BLaER1 treated with 17β-estradiol and CSF1 and Interleukin-3, amounts not matched to agents 10 nM and 100 nM (cell line): ENCODE measurements around the gene CHAD.

Experiments
- H3K27ac ChIP-seq, 11 experiments: shearing (Covaris generic); formaldehyde crosslinking; 2 replicates each; pipeline ENCODE4 v1.8.1; 2022
- H3K27me3 ChIP-seq, 11 experiments: shearing (Covaris generic); formaldehyde crosslinking; 2 replicates each; pipeline ENCODE4 v1.8.1; 2022
- H3K36me3 ChIP-seq, 11 experiments: shearing (Covaris generic); formaldehyde crosslinking; 2 replicates each; pipeline ENCODE4 v1.8.1; 2022
- H3K4me1 ChIP-seq, 10 experiments: shearing (Covaris generic); formaldehyde crosslinking; 2 replicates each; pipeline ENCODE4 v1.8.1; 2022
- H3K4me2 ChIP-seq, 11 experiments: shearing (Covaris generic); formaldehyde crosslinking; 2 replicates each; pipeline ENCODE4 v1.8.1; 2022
- H3K4me3 ChIP-seq, 10 experiments: shearing (Covaris generic); formaldehyde crosslinking; 2 replicates each; pipeline ENCODE4 v1.8.1; 2022
- H3K9ac ChIP-seq, 11 experiments: shearing (Covaris generic); formaldehyde crosslinking; 2 replicates each; pipeline ENCODE4 v1.8.1; 2022
- H3K9me3 ChIP-seq, 11 experiments: shearing (Covaris generic); formaldehyde crosslinking; replicated peaks in 1 of 11; 2 replicates each; pipeline ENCODE4 v1.8.1; 2022
- H4K20me1 ChIP-seq, 11 experiments: shearing (Covaris generic); formaldehyde crosslinking; 2 replicates each; pipeline ENCODE4 v1.8.1; 2022
- Cebpa-rat ChIP-seq, 11 experiments: shearing (Covaris generic); IDR thresholded peaks; 2 replicates each; pipeline ENCODE4 v1.8.1; 2022

CHAD gene

DNA sequence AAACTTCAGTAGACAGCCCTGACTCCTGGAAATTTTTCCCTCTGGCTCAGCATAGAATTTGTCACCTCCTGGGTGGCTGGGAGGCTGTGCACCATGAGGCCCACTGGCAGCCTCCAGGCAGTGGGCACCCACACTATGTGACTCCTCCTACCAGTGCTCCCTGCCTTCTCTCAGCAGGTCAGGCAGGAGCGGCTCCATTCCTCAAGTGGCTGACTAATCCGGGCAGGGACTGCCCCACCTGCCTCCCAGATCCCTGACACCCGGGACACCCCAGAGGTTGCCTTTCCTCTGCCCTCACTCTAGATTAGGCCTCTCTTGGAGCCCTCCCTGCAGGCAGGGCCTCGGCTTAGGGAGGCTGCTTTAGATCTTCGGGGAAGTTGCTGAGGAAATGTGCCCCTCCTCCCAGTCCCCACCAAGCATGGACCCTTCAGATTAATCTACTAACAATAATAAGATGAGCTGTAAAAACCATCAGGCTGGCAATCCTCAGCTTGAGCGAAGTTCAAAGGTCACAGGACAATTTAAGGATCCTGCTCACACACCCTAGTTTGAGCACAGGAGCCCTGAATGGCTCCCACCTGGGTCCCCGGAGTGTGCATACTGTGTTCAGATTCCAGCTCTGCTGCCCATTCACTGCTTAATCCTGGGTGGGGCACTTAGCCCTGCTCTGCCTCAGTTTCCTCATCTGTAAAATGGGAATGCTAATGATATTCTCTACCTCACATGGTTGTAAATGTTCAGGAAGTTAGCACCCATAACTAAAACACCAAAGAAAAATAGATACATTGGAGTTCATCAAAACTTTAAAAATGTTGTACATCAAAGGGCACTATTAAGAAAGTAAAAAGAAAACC, 29.6 kb upstream of the CHAD start:
- Histone ChIP-seq H3K9me3 (0 out of 22 replicates have a peak, but pooled peaks cover 0 to 5% (median 0%) of the 10 kb centered on the region in 11 experiments), H3K4me2 (no peak overlapping the region), H3K9ac (no peak overlapping the region), H3K4me3 (no peak overlapping the region), H3K4me1 (peaks cover 0 to 8% (median under 1%) of the 10 kb centered on the region in 10 experiments; a peak in 7 of 20 replicates), H3K27ac (no peak overlapping the region), H3K27me3 (no peaks in the 10 kb centered on the region), H3K36me3 (no peaks in the 10 kb centered on the region), H4K20me1 (no peaks in the 10 kb centered on the region)
- TF ChIP-seq Cebpa-rat (IDR thresholded peaks at IDR 0.05): no peak

DNA sequence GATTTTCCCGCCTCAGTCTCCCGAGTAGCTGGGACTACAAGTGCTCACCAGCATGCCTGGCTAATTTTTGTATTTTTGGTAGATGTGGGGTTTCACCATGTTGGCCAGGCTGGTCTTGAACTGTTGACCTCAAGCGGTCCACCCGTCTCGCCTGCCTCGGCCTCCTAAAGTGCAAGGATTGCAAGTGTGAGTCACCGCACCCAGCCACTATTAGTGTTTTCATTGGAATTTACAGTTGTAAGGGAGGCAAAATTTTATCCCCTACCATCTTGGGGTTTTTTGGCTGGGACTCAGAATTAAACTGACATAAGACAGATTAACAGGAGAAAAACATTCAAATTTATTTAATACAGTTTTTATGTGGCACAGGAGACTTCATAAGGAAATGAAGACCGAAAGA, 27.2 kb upstream of the CHAD start:
- H4K20me1 ChIP-seq: no peaks in the 10 kb centered on the region
- no peak overlapping the region for H3K4me2 ChIP-seq
- no peaks in the 10 kb centered on the region for H3K27me3 ChIP-seq
- H3K9me3 ChIP-seq: 0 out of 22 replicates have a peak, but pooled peaks cover 0 to 5% (median 0%) of the 10 kb centered on the region in 11 experiments
- H3K4me3 ChIP-seq: no peak overlapping the region
- no peak for TF ChIP-seq Cebpa-rat (IDR thresholded peaks at IDR 0.05)
- no peak overlapping the region for H3K9ac ChIP-seq
- no peak overlapping the region for H3K27ac ChIP-seq
- H3K4me1 ChIP-seq: no peaks in the 10 kb centered on the region
- no peaks in the 10 kb centered on the region for H3K36me3 ChIP-seq

DNA sequence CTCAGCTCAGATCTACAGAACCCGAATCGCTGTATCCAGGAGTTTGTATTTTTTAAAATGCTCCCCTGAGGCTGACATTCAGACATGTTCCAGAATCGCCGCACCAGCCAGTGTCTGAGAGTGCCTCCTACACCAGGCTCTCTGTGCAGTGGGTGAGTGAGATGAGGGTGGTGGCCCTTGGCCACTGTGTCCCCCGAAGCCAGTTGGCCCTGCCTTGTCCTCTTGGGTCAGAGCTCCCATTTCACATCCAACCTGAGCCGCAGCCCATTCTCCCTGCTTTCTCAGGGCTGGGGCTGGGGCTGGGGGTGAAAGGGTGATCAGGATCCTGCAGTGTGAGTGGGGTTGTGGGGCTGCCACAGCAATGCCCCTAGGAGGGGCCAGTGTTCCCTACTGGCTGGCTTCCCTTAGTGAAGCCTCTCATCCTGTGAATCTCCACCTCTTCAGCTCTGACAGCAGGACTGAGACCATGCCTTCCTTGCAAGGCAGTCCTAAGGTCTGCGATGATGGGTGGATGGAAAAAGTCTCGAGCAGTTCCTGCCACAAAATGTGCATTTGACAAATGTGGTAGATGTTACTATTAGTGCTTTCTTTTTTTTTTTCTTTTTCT, 26.6 kb upstream of the CHAD start:
- H3K4me1 ChIP-seq: no peaks in the 10 kb centered on the region
- no peaks in the 10 kb centered on the region for H3K27me3 ChIP-seq
- H3K4me3 ChIP-seq: no peak overlapping the region
- H3K9me3 ChIP-seq: 0 out of 22 replicates have a peak, but pooled peaks cover 0 to 5% (median 0%) of the 10 kb centered on the region in 11 experiments
- no peaks in the 10 kb centered on the region for H4K20me1 ChIP-seq
- H3K27ac ChIP-seq: no peak overlapping the region
- no peak for TF ChIP-seq Cebpa-rat (IDR thresholded peaks at IDR 0.05)
- H3K4me2 ChIP-seq: no peak overlapping the region
- no peak overlapping the region for H3K9ac ChIP-seq
- H3K36me3 ChIP-seq: no peaks in the 10 kb centered on the region

DNA sequence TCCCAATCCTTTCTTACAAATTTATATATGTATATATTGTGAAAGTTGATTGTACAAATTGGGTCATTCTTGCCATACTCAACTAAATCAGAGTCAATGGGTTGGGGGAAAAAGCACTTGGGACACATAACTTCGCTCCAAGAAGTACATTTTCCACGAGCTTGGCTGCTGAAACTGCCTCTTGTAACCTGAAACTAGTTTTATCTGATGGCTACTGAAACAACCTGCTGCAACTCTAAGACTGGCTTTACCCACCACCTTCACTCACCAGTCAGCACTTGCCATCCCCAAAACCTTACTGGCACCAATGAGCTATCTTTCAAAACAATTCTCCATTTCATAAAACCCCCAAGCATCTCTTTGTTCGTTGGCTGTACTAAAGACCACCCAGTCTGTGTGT, 25.1 kb upstream of the CHAD start:
- no peak overlapping the region for H3K9ac ChIP-seq
- no peak overlapping the region for H3K4me2 ChIP-seq
- no peak overlapping the region for H3K4me3 ChIP-seq
- no peaks in the 10 kb centered on the region for H3K9me3 ChIP-seq
- no peaks in the 10 kb centered on the region for H3K36me3 ChIP-seq
- H3K27me3 ChIP-seq: no peaks in the 10 kb centered on the region
- no peaks in the 10 kb centered on the region for H4K20me1 ChIP-seq
- TF ChIP-seq Cebpa-rat (IDR thresholded peaks at IDR 0.05): no peak
- no peaks in the 10 kb centered on the region; a peak in 1 of 20 replicates for H3K4me1 ChIP-seq
- H3K27ac ChIP-seq: no peak overlapping the region

DNA sequence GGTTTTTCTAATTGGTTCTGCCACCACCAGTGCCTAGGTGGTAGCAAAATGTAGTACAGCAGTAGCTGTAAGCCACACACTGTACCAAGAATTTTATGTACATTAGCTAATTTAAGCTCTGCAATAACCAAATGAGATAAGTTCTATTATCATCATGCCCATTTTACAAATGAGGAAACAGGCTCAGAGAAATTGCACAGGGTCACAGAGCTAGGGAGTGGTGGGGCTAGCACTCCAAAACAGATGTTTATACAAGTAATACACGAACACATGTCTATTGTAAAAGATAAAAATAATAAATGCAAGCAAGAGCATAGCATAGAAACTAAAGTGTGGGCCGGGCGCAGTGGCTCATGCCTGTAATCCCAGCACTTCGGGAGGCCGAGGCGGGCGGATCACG, 23.5 kb upstream of the CHAD start:
- H3K4me3 ChIP-seq: no peak overlapping the region

DNA sequence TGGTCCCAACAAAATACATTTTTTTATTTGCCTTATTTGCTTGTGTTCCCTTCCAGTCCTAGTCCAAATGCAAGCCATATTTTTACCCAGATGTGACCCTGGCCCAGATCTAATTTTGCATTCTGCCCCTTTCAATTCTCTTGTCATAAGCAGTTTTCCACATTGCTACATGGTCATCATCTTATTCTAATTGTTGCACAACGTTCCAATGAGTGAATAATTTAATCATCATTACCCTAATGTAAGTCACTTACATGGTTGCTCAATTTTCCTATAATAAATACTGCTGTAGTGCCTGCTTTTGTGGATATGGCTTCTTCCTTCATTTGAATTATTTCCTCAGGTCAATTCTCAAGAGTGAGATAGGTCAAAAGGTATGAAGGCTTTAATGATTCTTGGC, 22.8 kb upstream of the CHAD start:
- no peaks in the 10 kb centered on the region; a peak in 1 of 20 replicates for H3K4me1 ChIP-seq
- H3K4me3 ChIP-seq: no peak overlapping the region
- H3K27me3 ChIP-seq: no peaks in the 10 kb centered on the region
- TF ChIP-seq Cebpa-rat (IDR thresholded peaks at IDR 0.05): no peak
- no peaks in the 10 kb centered on the region for H3K9me3 ChIP-seq
- peaks cover 0 to 12% (median 3%) of the 10 kb centered on the region in 11 experiments; a peak in 9 of 22 replicates for H3K36me3 ChIP-seq
- H3K9ac ChIP-seq: no peak overlapping the region
- H3K4me2 ChIP-seq: no peak overlapping the region
- H4K20me1 ChIP-seq: no peaks in the 10 kb centered on the region
- H3K27ac ChIP-seq: no peak overlapping the region

More for the DNA sequence above, 23.5 kb upstream of the CHAD start:
- Histone ChIP-seq H3K9me3 (no peaks in the 10 kb centered on the region), H3K4me1 (no peaks in the 10 kb centered on the region; a peak in 1 of 20 replicates), H3K36me3 (peaks cover 0 to 7% (median 0%) of the 10 kb centered on the region in 11 experiments; a peak in 7 of 22 replicates), H3K27me3 (no peaks in the 10 kb centered on the region), H3K9ac (no peak overlapping the region), H3K27ac (no peak overlapping the region), H4K20me1 (no peaks in the 10 kb centered on the region), H3K4me2 (no peak overlapping the region)
- TF ChIP-seq Cebpa-rat (IDR thresholded peaks at IDR 0.05): no peak

DNA sequence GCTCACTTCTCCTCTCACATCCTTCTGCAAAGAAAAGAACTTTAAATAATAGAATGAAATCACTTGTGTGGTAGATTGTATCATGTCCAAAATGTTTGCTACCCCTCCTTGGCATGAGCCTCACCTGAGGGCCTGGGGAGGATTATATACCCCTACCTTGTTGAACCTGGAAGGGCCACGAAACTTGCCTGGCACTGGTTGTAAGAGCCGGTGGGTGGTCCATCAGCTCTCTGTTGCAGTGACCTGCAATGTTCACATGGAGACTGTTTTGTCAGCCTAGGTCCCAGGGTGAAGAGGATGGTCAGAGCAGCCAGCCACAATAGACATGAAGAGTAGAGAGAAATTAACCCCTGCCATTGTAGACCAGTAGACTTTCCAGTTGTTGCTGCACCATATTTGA, 20.2 kb upstream of the CHAD start:
- no peak overlapping the region for H3K9ac ChIP-seq
- no peak overlapping the region for H3K4me3 ChIP-seq
- no peaks in the 10 kb centered on the region for H3K9me3 ChIP-seq
- H3K36me3 ChIP-seq: peaks cover 20 to 38% (median 29%) of the 10 kb centered on the region in 11 experiments
- no peak overlapping the region for H3K27ac ChIP-seq
- H3K4me1 ChIP-seq: peaks cover 0 to 3% (median 0%) of the 10 kb centered on the region in 10 experiments; a peak in 3 of 20 replicates
- TF ChIP-seq Cebpa-rat (IDR thresholded peaks at IDR 0.05): no peak
- no peak overlapping the region for H3K4me2 ChIP-seq
- no peaks in the 10 kb centered on the region for H3K27me3 ChIP-seq
- H4K20me1 ChIP-seq: peaks cover 0 to 5% (median 0%) of the 10 kb centered on the region in 11 experiments; a peak in 2 of 22 replicates

DNA sequence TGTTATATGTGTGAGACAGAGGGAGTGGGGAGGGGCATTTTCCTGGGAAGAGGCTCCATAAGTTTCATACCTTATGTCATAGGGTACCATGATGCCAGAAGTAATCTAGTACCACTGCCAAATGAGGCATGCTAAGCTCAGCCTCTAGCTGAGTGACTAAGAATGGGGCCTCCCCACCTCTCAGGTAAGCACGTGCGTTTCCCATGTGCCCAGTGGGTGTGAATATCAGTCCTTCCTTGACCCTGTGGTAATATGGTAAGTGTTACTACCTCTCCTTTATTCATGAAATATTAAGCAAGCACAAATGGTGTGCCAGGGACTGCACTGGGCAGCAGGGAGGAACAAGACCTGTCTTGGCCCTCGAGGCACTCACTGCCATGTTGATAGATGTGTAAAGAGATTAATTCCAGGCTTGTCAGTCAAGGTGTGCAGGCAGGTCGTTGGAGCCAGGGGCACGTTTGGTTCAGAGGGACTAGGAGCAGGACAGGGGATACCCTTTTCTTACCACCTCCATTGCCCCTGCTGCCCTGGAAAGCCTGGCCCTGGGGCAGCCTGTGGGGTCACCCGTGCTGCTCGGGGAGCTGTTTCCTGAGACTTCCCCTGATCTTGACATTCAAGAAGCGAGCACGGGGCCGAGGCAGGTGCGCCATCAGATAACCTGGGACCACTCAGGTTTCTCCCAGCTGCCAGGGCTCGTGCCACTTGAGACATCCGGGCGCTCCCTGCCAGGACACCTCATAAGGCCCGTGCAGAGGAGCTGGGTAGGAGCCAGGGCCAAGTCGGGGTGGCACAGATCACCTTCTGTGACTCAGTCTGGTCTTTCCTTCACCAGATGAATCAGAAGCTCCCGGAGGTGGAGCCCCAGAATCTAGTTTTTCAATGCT, 18.8 kb upstream of the CHAD start:
- Histone ChIP-seq H3K27ac (no peak overlapping the region), H4K20me1 (peaks cover 0 to 5% (median 0%) of the 10 kb centered on the region in 11 experiments; a peak in 3 of 22 replicates), H3K9me3 (no peaks in the 10 kb centered on the region), H3K36me3 (peaks cover 28 to 51% (median 43%) of the 10 kb centered on the region in 11 experiments), H3K4me2 (no peak overlapping the region), H3K4me3 (no peak overlapping the region), H3K9ac (no peak overlapping the region), H3K4me1 (peaks cover 0 to 3% (median 0%) of the 10 kb centered on the region in 10 experiments; a peak in 4 of 20 replicates), H3K27me3 (no peaks in the 10 kb centered on the region)
- TF ChIP-seq Cebpa-rat (IDR thresholded peaks at IDR 0.05): no peak
